Measurements from ENCODE around the gene HNF1A.
A peak's percentile ranks its signal among the peaks of the same experiment; 100 is the strongest.
"Not testable (repeated sequence)": the region's sequence is repeated elsewhere in the genome, so short reads cannot be mapped to it uniquely, and the experiment has no call there.

The HNF1A gene

GRCh38 chr12:120978296-120979219, at the start of gene HNF1A:
Gene HNF1A (plus strand): TSS chr12:120978543. CDS start chr12:120978769, 226 bp downstream.
- DNase-seq (ENCODE audit: low read depth in 3 of 3): no peak

GRCh38 chr12:120928864-120929652, 49.3 kb upstream of the HNF1A start:
- DNase-seq (ENCODE audit: low read depth in 3 of 3): no peak

GRCh38 chr12:120930032-120930431, 48.3 kb upstream of the HNF1A start:
- no peak for DNase-seq (ENCODE audit: low read depth in 3 of 3)

- DNase-seq (ENCODE audit: low read depth in 3 of 3): no peak
Observed at GRCh38 chr12:120932058-120932457, 46.3 kb upstream of the HNF1A start.

- DNase-seq (ENCODE audit: low read depth in 3 of 3): no peak
Observed at GRCh38 chr12:120932956-120933526, 45.3 kb upstream of the HNF1A start.

GRCh38 chr12:120933786-120934185, 44.6 kb upstream of the HNF1A start:
- DNase-seq (ENCODE audit: low read depth in 3 of 3): no peak

- no peak for DNase-seq (ENCODE audit: low read depth in 3 of 3)
Observed at GRCh38 chr12:120936197-120936596, 42.1 kb upstream of the HNF1A start.

- DNase-seq (ENCODE audit: low read depth in 3 of 3): no peak
Observed at GRCh38 chr12:120938496-120938895, 39.8 kb upstream of the HNF1A start.

- DNase-seq (ENCODE audit: low read depth in 3 of 3): no peak
Observed at GRCh38 chr12:120939523-120939922, 38.8 kb upstream of the HNF1A start.

- DNase-seq (ENCODE audit: low read depth in 3 of 3): no peak
Observed at GRCh38 chr12:120940006-120940405, 38.3 kb upstream of the HNF1A start.

- DNase-seq (ENCODE audit: low read depth in 3 of 3): no peak
Observed at GRCh38 chr12:120940799-120941198, 37.5 kb upstream of the HNF1A start.

- DNase-seq (ENCODE audit: low read depth in 3 of 3): no peak
Observed at GRCh38 chr12:120941412-120941811, 36.9 kb upstream of the HNF1A start.

- no peak for DNase-seq (ENCODE audit: low read depth in 3 of 3)
Observed at GRCh38 chr12:120941846-120942405, 36.4 kb upstream of the HNF1A start.

GRCh38 chr12:120943482-120943881, 34.9 kb upstream of the HNF1A start:
- DNase-seq (ENCODE audit: low read depth in 3 of 3): no peak

GRCh38 chr12:120944645-120945217, 33.6 kb upstream of the HNF1A start:
- peak; percentile 35 to 66 (median 45) for DNase-seq (ENCODE audit: low read depth in 3 of 3)

GRCh38 chr12:120945516-120945915, 32.8 kb upstream of the HNF1A start:
- DNase-seq (ENCODE audit: low read depth in 3 of 3): not testable (repeated sequence)

GRCh38 chr12:120950260-120950799, 28.0 kb upstream of the HNF1A start:
- not testable (repeated sequence) for DNase-seq (ENCODE audit: low read depth in 3 of 3)

GRCh38 chr12:120950807-120951206, 27.5 kb upstream of the HNF1A start:
- no peak for DNase-seq (ENCODE audit: low read depth in 3 of 3)

GRCh38 chr12:120955232-120955631, 23.1 kb upstream of the HNF1A start:
- no peak for DNase-seq (ENCODE audit: low read depth in 3 of 3)

GRCh38 chr12:120956579-120957300, 21.6 kb upstream of the HNF1A start:
- no peak for DNase-seq (ENCODE audit: low read depth in 3 of 3)

All from stimulated activated CD4-positive, alpha-beta T cell treated with anti-CD3 and anti-CD28 coated beads, TNF-alpha, amount 100 ng/mL, for 24 hours (primary cell).